Suprapubic skin (tissue), 4 donors: ENCODE results near the gene TSPEAR. TPM values are rescaled to one million over a fixed set of nuclear protein-coding genes. Genes with fewer than 3 reads are reported as not detected.
"Not testable (repeated sequence)": the region's sequence is repeated elsewhere in the genome, so short reads cannot be mapped to it uniquely, and the experiment has no call there.

Experiments
- DNase-seq, 2 donors: peaks; one replicate each; pipeline ENCODE4 v3.0.0-alpha.2; 2019; ENCODE audit warnings: low spot score in 2 of 2
- H3K27ac ChIP-seq: fragments of 200-600 bp; sonication (generic); one replicate; pipeline ENCODE4 v1.5.1; 2019
- H3K27me3 ChIP-seq: fragments of 200-600 bp; sonication (generic); one replicate; pipeline ENCODE4 v1.5.1; 2019
- H3K36me3 ChIP-seq: fragments of 200-600 bp; sonication (generic); one replicate; pipeline ENCODE4 v1.5.1; 2019
- H3K4me1 ChIP-seq: fragments of 200-600 bp; sonication (generic); one replicate; pipeline ENCODE4 v1.5.1; 2019
- H3K4me3 ChIP-seq: fragments of 200-600 bp; sonication (generic); one replicate; pipeline ENCODE4 v1.5.1; 2019; ENCODE audit warnings: mild to moderate bottlenecking
- H3K9me3 ChIP-seq: fragments of 200-600 bp; sonication (generic); one replicate; pipeline ENCODE4 v1.5.1; 2019
- CTCF ChIP-seq, 2 donors: fragments of 200-600 bp in 1 of 2; fragments of 450-650 bp in 1 of 2; sonication (generic) in 1 of 2; IDR thresholded peaks; one replicate each; pipeline ENCODE4 v1.5.1; 2016 to 2019; ENCODE audit warnings: antibody characterized with exemption in 2 of 2, mild to moderate bottlenecking in 1 of 2, moderate library complexity in 1 of 2
- EP300 ChIP-seq: sonication (generic); formaldehyde crosslinking; IDR thresholded peaks from one replicate; pipeline ENCODE4 v1.6.1; 2017; ENCODE audit warnings: antibody characterized with exemption
- POLR2A ChIP-seq, 2 donors: fragments of 450-650 bp; IDR thresholded peaks; one replicate each; pipeline ENCODE4 v1.6.1; 2017; ENCODE audit warnings: antibody characterized with exemption in 2 of 2, mild to moderate bottlenecking in 2 of 2, moderate library complexity in 2 of 2
- POLR2AphosphoS5 ChIP-seq, 3 donors: sonication (generic); formaldehyde crosslinking; IDR thresholded peaks; one replicate each; pipeline ENCODE4 v1.6.1; 2017; ENCODE audit warnings: antibody characterized with exemption in 3 of 3
- WGBS: methylation state at CpG from one replicate; pipeline ENCODE4 v1.1.5; 2018; 5-methylcytosine and 5-hydroxymethylcytosine counted together
- total RNA-seq, 4 donors: library from RNA; depleted of rRNA; stranded (reverse); fragments of >200 nt; gene quantifications; one replicate each; pipeline ENCODE4 v1.1.0, GENCODE V29; 2016

TSPEAR gene
- total RNA-seq, 4 donors from 2014 or later = 0.21 to 0.59 (median 0.32) TPM; not detected in 1

- Histone ChIP-seq H3K9me3 (no peaks in the 10 kb centered on the region), H3K36me3 (no peaks in the 10 kb centered on the region), H3K27ac (no peak overlapping the region), H3K4me1 (peaks cover 19% of the 10 kb centered on the region), H3K27me3 (peaks cover 44% of the 10 kb centered on the region), H3K4me3 (no peak overlapping the region)
- DNase-seq = no peak
- TF ChIP-seq CTCF (IDR thresholded peaks at IDR 0.05) (no peak), POLR2A (IDR thresholded peaks at IDR 0.05) (no peak), POLR2AphosphoS5 (IDR thresholded peaks at IDR 0.05) (no peak), EP300 (no peak)
- 90% methylated on average over 26 of the region's 26 CpGs for WGBS
These were observed 203.5 kb downstream of the TSPEAR start for GRCh38 chr21:44507673-44508425.

- DNase-seq = no peak
- H3K4me1 ChIP-seq = peaks cover 19% of the 10 kb centered on the region
- no peaks in the 10 kb centered on the region for H3K36me3 ChIP-seq
- H3K9me3 ChIP-seq = no peaks in the 10 kb centered on the region
- no peak for TF ChIP-seq CTCF (IDR thresholded peaks at IDR 0.05)
- no peak for TF ChIP-seq POLR2AphosphoS5 (IDR thresholded peaks at IDR 0.05)
- peaks cover 38% of the 10 kb centered on the region for H3K27me3 ChIP-seq
- no peak overlapping the region for H3K27ac ChIP-seq
- WGBS = 84% methylated on average over 31 of the region's 44 CpGs
- H3K4me3 ChIP-seq = no peak overlapping the region
These were observed 204.8 kb downstream of the TSPEAR start for GRCh38 chr21:44506279-44507255.

- H3K4me1 ChIP-seq = peaks cover 16% of the 10 kb centered on the region
- DNase-seq = no peak
- H3K4me3 ChIP-seq = no peak overlapping the region
- H3K27ac ChIP-seq = no peak overlapping the region
- H3K9me3 ChIP-seq = no peaks in the 10 kb centered on the region
- no peak for TF ChIP-seq EP300
- TF ChIP-seq POLR2A (IDR thresholded peaks at IDR 0.05) = no peak
- no peak for TF ChIP-seq CTCF (IDR thresholded peaks at IDR 0.05)
- TF ChIP-seq POLR2AphosphoS5 (IDR thresholded peaks at IDR 0.05) = no peak
- peaks cover 36% of the 10 kb centered on the region for H3K27me3 ChIP-seq
- WGBS = 75% methylated on average over 10 of the region's 16 CpGs
- H3K36me3 ChIP-seq = no peaks in the 10 kb centered on the region
These were observed 205.6 kb downstream of the TSPEAR start for GRCh38 chr21:44505673-44506278.

GRCh38 chr21:44503901-44504399 is 207.4 kb downstream of the TSPEAR start:
- 60% methylated on average over 20 of the region's 20 CpGs for WGBS
- Histone ChIP-seq H3K4me1 (no peaks in the 10 kb centered on the region), H3K36me3 (no peaks in the 10 kb centered on the region), H3K9me3 (no peaks in the 10 kb centered on the region), H3K27me3 (peaks cover 29% of the 10 kb centered on the region), H3K27ac (no peak overlapping the region), H3K4me3 (no peak overlapping the region)
- TF ChIP-seq EP300 (no peak), CTCF (IDR thresholded peaks at IDR 0.05) (no peak), POLR2A (IDR thresholded peaks at IDR 0.05) (no peak), POLR2AphosphoS5 (IDR thresholded peaks at IDR 0.05) (no peak)
- no peak for DNase-seq

- not testable (repeated sequence) for H3K36me3 ChIP-seq, H3K27ac ChIP-seq, H3K4me1 ChIP-seq, H3K4me3 ChIP-seq, DNase-seq, H3K9me3 ChIP-seq
- peaks cover 22% of the 10 kb centered on the region for H3K27me3 ChIP-seq
- WGBS = 84% methylated on average over 41 of the region's 44 CpGs
These were observed 208.1 kb downstream of the TSPEAR start for GRCh38 chr21:44503006-44503889.
